H9 (cell line): ENCODE data around the gene PERM1. TPM values are rescaled to one million over a fixed set of nuclear protein-coding genes. Genes with fewer than 3 reads are reported as not detected.

ENCODE experiments used
- DNase-seq: peaks from one replicate; pipeline ENCODE4 v3.0.0-alpha.2; 2017
- H2AFZ ChIP-seq: one replicate; pipeline ENCODE4 v1.6.1; 2013; ENCODE audit warnings: mild to moderate bottlenecking, low read length, control low read depth, moderate library complexity
- H2AK5ac ChIP-seq: 2 replicates; pipeline ENCODE4 v1.6.1; 2013; ENCODE audit warnings: low read length, control low read depth, mixed read lengths; ENCODE audit not compliant: insufficient read length
- H2BK120ac ChIP-seq: one replicate; pipeline ENCODE4 v1.6.1; 2013; ENCODE audit warnings: low read depth, mild to moderate bottlenecking, low read length, control low read depth, inconsistent platforms; ENCODE audit not compliant: poor library complexity, severe bottlenecking
- H2BK12ac ChIP-seq: 2 replicates; pipeline ENCODE4 v1.6.1; 2013; ENCODE audit warnings: low read length, control low read depth, mixed read lengths, low read depth; ENCODE audit not compliant: insufficient read length
- H2BK15ac ChIP-seq: 2 replicates; pipeline ENCODE4 v1.6.1; 2013; ENCODE audit warnings: low read depth, low read length, control low read depth
- H2BK20ac ChIP-seq: one replicate; pipeline ENCODE4 v1.6.1; 2013; ENCODE audit warnings: low read depth, mild to moderate bottlenecking, low read length, control low read depth, inconsistent platforms; ENCODE audit not compliant: poor library complexity, severe bottlenecking
- H2BK5ac ChIP-seq: 2 replicates; pipeline ENCODE4 v1.6.1; 2013; ENCODE audit warnings: low read length, control low read depth, mixed read lengths; ENCODE audit not compliant: insufficient read length
- H3K14ac ChIP-seq: 2 replicates; pipeline ENCODE4 v1.6.1; 2013; ENCODE audit warnings: low read length, control low read depth; ENCODE audit not compliant: insufficient read depth
- H3K18ac ChIP-seq: 2 replicates; pipeline ENCODE4 v1.6.1; 2013; ENCODE audit warnings: low read depth, mild to moderate bottlenecking, mixed read lengths, low read length, control low read depth; ENCODE audit not compliant: insufficient read length
- H3K23ac ChIP-seq: 2 replicates; pipeline ENCODE4 v1.6.1; 2013; ENCODE audit warnings: low read length, control low read depth, mixed read lengths, low read depth; ENCODE audit not compliant: insufficient read length
- H3K23me2 ChIP-seq: 2 replicates; pipeline ENCODE4 v1.6.1; 2013; ENCODE audit warnings: low read depth, mild to moderate bottlenecking, mixed read lengths, low read length, control low read depth; ENCODE audit not compliant: insufficient read length, poor library complexity, severe bottlenecking
- H3K27ac ChIP-seq: 2 replicates; pipeline ENCODE4 v1.5.1; 2013; ENCODE audit warnings: low read length, control low read depth, mixed read lengths, low read depth; ENCODE audit not compliant: insufficient read length
- H3K27me3 ChIP-seq: 2 replicates; pipeline ENCODE4 v1.6.1; 2013; ENCODE audit warnings: low read length, control low read depth, inconsistent platforms; ENCODE audit not compliant: insufficient read depth
- H3K4ac ChIP-seq: 2 replicates; pipeline ENCODE4 v1.6.1; 2013; ENCODE audit warnings: low read depth, mild to moderate bottlenecking, control low read depth, inconsistent platforms, low read length, moderate library complexity
- H3K4me1 ChIP-seq: 2 replicates; pipeline ENCODE4 v1.6.1; 2013; ENCODE audit warnings: low read length, control low read depth, inconsistent platforms; ENCODE audit not compliant: insufficient read depth
- H3K4me2 ChIP-seq: 2 replicates; pipeline ENCODE4 v1.6.1; 2013; ENCODE audit warnings: low read length, control low read depth, mixed read lengths; ENCODE audit not compliant: insufficient read length, insufficient read depth
- H3K56ac ChIP-seq: 2 replicates; pipeline ENCODE4 v1.6.1; 2013; ENCODE audit warnings: low read depth, mild to moderate bottlenecking, mixed read lengths, low read length, control low read depth; ENCODE audit not compliant: insufficient read length
- H3K79me1 ChIP-seq: 2 replicates; pipeline ENCODE4 v1.6.1; 2013; ENCODE audit warnings: low read depth, mild to moderate bottlenecking, moderate library complexity, low read length, control low read depth, inconsistent platforms; ENCODE audit not compliant: insufficient read depth, poor library complexity, severe bottlenecking
- H3K79me2 ChIP-seq: 2 replicates; pipeline ENCODE4 v1.6.1; 2013; ENCODE audit warnings: low read length, control low read depth, inconsistent platforms; ENCODE audit not compliant: insufficient read depth
- H3K9ac ChIP-seq: 2 replicates; pipeline ENCODE4 v1.6.1; 2013; ENCODE audit warnings: low read length, control low read depth, mixed read lengths; ENCODE audit not compliant: insufficient read length; ENCODE audit errors: extremely low read depth
- H3K9me3 ChIP-seq: one replicate; pipeline ENCODE4 v1.6.1; 2013; ENCODE audit warnings: low read depth, low read length, inconsistent platforms; ENCODE audit not compliant: control insufficient read depth
- H3T11ph ChIP-seq: one replicate; pipeline ENCODE4 v1.6.1; 2013; ENCODE audit warnings: mild to moderate bottlenecking, low read length, control low read depth, inconsistent platforms
- H4K20me1 ChIP-seq: one replicate; pipeline ENCODE4 v1.6.1; 2013; ENCODE audit not compliant: control insufficient read depth, insufficient read length, insufficient read depth
- H4K5ac ChIP-seq: 2 replicates; pipeline ENCODE4 v1.6.1; 2013; ENCODE audit warnings: low read depth, mild to moderate bottlenecking, mixed read lengths, low read length, control low read depth; ENCODE audit not compliant: insufficient read length
- H4K8ac ChIP-seq: replicated peaks from 2 replicates; pipeline ENCODE4 v1.6.1; 2013; ENCODE audit warnings: low read length, control low read depth, mixed read lengths, low read depth; ENCODE audit not compliant: insufficient read length
- H4K91ac ChIP-seq: 2 replicates; pipeline ENCODE4 v1.6.1; 2013; ENCODE audit warnings: low read depth, mild to moderate bottlenecking, moderate library complexity, mixed read lengths, low read length, control low read depth; ENCODE audit not compliant: insufficient read length
- H3K27ac Mint-ChIP-seq, 3 experiments: 2 replicates in 2 of 3; 3 replicates in 1 of 3; pipeline ENCODE4 v1.8.0; 2020 to 2021; ENCODE audit warnings: mixed read lengths in 3 of 3, mild to moderate bottlenecking in 1 of 3, moderate library complexity in 1 of 3
- H3K27me3 Mint-ChIP-seq: 2 replicates; pipeline ENCODE4 v1.8.0; 2021; ENCODE audit warnings: low read depth, mild to moderate bottlenecking, moderate library complexity, mixed read lengths
- H3K36me3 Mint-ChIP-seq, 3 experiments: 2 replicates in 2 of 3; 3 replicates in 1 of 3; pipeline ENCODE4 v1.8.0; 2020 to 2021; ENCODE audit warnings: low read depth in 3 of 3, mixed read lengths in 3 of 3; ENCODE audit not compliant: insufficient read depth in 1 of 3
- H3K4me1 Mint-ChIP-seq, 2 experiments: 2 replicates each; pipeline ENCODE4 v1.8.0; 2020; ENCODE audit warnings: mixed read lengths in 2 of 2
- H3K4me3 Mint-ChIP-seq, 2 experiments: 2 replicates in 1 of 2; 3 replicates in 1 of 2; pipeline ENCODE4 v1.8.0; 2020 to 2021; ENCODE audit warnings: mild to moderate bottlenecking in 2 of 2, mixed read lengths in 2 of 2, moderate library complexity in 1 of 2
- H3K9me3 Mint-ChIP-seq, 2 experiments: 2 replicates in 1 of 2; 3 replicates in 1 of 2; pipeline ENCODE4 v1.8.0; 2020; ENCODE audit warnings: mild to moderate bottlenecking in 2 of 2, mixed read lengths in 2 of 2, moderate library complexity in 1 of 2
- CTCF ChIP-seq: fragments of 200-600 bp; sonication (generic); conservative IDR thresholded peaks from 3 replicates; pipeline ENCODE4 v1.8.0; 2021; ENCODE audit warnings: antibody characterized with exemption, mild to moderate bottlenecking
- WGBS: extraction: QIAGEN DNeasy Blood & Tissue Kit; methylation state at CpG from one replicate; pipeline ENCODE4 v1.1.7; 2013; ENCODE audit warnings: missing lambda C conversion rate, low lambda C conversion rate, mixed read lengths; ENCODE audit not compliant: insufficient read length; ENCODE audit errors: extremely low coverage; 5-methylcytosine and 5-hydroxymethylcytosine counted together
- total RNA-seq: library from RNA; stranded (reverse); gene quantifications from 2 replicates; pipeline ENCODE4 v1.2.1, GENCODE V29; 2021

Gene PERM1
- total RNA-seq, 1 experiment from 2014 or later = not detected

DNA sequence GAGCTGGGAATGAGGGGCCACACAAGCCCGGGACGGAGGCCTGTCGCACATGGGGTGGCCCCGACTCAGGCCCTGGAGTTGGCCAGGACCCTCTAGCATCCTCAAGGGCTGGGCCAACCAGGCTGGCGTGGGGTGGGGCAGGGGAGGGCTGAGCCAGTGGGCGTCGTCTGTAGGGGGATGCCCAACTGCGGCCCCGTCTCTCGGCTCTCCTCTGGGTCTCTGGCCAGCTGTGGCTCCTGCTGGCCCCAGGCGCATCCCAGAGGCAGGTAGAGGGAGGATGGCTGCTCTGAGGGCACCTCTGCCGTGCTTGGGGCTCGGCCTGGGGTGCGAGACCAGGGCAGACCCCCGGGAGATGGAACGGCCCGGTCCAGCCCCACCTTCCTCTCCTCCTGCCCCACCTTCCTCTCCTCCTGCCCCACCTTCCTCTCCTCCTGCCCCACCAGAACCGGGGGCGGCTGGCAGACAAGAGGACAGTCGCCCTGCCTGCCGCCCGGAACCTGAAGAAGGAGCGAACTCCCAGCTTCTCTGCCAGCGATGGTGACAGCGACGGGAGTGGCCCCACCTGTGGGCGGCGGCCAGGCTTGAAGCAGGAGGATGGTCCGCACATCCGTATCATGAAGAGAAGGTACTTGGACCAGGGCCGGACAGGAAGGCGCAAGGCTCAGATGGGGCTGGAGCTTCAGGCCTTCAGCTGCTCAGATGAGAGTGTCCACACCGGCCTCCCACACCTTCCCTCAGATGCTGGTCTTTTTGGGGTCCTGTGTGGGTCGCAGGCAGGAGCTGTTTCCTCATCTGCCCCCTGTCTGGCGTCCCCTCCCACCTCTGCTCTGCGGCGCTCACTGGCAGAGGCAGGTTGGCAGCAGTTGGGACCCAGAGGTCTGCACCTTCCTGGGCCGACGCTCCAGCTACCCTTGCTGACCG lies 51.9 kb downstream of the PERM1 start:
- WGBS = no CpG with 5 or more reads among the region's 40 CpGs
- H3K4me2 ChIP-seq = no peak overlapping the region
- H2BK12ac ChIP-seq = no peak overlapping the region
- H4K5ac ChIP-seq = no peak overlapping the region
- no peak overlapping the region for H2AK5ac ChIP-seq
- H3K14ac ChIP-seq = no peak overlapping the region; the same call in 1 of the 2 replicates
- H3K4me1 ChIP-seq = no peaks in the 10 kb centered on the region
- H4K91ac ChIP-seq = no peak overlapping the region
- H3K18ac ChIP-seq = no peak overlapping the region
- no peak overlapping the region for H2AFZ ChIP-seq
- TF ChIP-seq CTCF = no peak
- no peak overlapping the region for H2BK15ac ChIP-seq
- H4K20me1 ChIP-seq = peaks cover 10% of the 10 kb centered on the region
- no peak for DNase-seq
- no peak overlapping the region for H2BK120ac ChIP-seq
- Mint-ChIP-seq H3K9me3 (peaks cover 0 to 4% of the 10 kb centered on the region in 2 experiments; a peak in 1 of 5 replicates), H3K36me3 (peaks cover 0 to 3% (median 2%) of the 10 kb centered on the region in 3 experiments; a peak in 3 of 7 replicates), H3K27ac (no peak overlapping the region), H3K4me1 (peaks cover 10 to 31% of the 10 kb centered on the region in 2 experiments), H3K4me3 (no peak overlapping the region), H3K27me3 (peaks cover 90% of the 10 kb centered on the region)
- H3K56ac ChIP-seq = no peak overlapping the region
- H3K9me3 ChIP-seq = no peaks in the 10 kb centered on the region
- H3K4ac ChIP-seq = no peak overlapping the region
- H3K27ac ChIP-seq = no peak overlapping the region
- peaks cover 72% of the 10 kb centered on the region for H3K27me3 ChIP-seq
- no peak overlapping the region for H4K8ac ChIP-seq
- H3K79me2 ChIP-seq = no peaks in the 10 kb centered on the region
- no peaks in the 10 kb centered on the region for H3K79me1 ChIP-seq
- no peak overlapping the region for H2BK5ac ChIP-seq
- H3T11ph ChIP-seq = no peak overlapping the region
- peaks cover 2% of the 10 kb centered on the region for H3K23me2 ChIP-seq
- H2BK20ac ChIP-seq = no peak overlapping the region
- H3K9ac ChIP-seq = no peak overlapping the region
- no peak overlapping the region for H3K23ac ChIP-seq
